ENCODE results near the gene MC1R.
"Not testable (repeated sequence)": the region's sequence is repeated elsewhere in the genome, so short reads cannot be mapped to it uniquely, and the experiment has no call there.

The MC1R gene

GRCh38 chr16:89918453-89919347, at the start of gene MC1R:
Gene MC1R (plus strand): TSS chr16:89918862. CDS start chr16:89919259, 397 bp downstream.
- peak; percentile 54 for DNase-seq

DNA sequence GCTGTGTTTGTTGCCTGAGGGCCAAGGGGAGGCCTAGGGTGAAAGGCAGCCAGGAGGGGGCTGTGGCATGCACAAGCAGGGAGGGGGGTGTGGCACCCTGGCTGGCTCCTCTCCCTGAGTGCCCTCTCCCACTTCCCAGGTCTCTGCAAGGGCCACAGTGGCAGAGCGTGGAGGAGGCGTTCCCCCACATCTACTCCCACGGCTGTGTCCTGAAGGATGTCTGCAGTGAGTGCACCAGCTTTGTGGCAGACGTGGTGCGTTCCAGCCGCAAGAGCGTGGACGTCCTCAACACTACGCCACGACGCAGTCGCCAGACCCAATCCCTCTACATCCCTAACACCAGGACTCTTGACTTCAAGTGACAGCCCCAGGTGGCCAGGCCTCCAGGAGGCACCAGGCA, 48.8 kb upstream of the MC1R start:
- no peak for DNase-seq

DNA sequence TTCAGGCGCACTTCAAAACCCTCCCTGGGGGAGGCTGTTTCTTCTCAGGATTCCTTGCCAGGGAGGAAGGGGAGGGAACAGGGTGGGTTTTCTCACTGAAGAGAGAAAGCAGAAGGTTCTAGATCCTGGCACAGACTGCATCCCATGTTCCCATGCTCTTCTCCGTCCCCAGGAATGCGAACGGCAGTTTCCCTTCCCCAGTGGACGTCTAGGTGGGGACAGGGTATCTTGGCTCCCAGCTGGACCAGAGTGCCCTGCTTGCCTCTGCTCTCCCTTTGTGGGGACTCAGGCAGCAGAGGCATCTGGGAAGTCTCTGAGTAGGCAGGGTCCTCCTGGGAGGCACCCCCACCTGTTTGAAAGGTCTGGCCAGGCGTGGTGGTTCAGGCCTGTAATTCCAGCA, 48.2 kb upstream of the MC1R start:
- no peak for DNase-seq

DNA sequence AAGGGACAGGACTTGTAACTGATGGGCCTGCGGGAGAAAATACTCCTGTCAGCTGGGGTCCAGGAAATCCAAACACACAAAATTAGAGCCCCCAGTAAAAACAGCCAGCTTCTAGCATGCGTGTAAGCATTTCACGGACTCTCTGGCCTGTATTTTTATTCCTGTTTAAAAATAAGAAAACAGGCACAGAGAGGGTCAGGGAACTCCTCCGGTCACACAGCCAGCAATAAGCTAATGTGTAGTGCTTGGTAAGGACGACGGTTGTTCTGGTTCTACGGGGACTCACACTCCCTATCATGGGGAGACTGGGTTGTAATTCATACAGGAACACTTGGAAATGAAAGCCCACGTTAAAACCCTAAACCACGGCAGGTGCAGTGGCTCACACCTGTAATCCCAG, 46.8 kb upstream of the MC1R start:
- DNase-seq: no peak

DNA sequence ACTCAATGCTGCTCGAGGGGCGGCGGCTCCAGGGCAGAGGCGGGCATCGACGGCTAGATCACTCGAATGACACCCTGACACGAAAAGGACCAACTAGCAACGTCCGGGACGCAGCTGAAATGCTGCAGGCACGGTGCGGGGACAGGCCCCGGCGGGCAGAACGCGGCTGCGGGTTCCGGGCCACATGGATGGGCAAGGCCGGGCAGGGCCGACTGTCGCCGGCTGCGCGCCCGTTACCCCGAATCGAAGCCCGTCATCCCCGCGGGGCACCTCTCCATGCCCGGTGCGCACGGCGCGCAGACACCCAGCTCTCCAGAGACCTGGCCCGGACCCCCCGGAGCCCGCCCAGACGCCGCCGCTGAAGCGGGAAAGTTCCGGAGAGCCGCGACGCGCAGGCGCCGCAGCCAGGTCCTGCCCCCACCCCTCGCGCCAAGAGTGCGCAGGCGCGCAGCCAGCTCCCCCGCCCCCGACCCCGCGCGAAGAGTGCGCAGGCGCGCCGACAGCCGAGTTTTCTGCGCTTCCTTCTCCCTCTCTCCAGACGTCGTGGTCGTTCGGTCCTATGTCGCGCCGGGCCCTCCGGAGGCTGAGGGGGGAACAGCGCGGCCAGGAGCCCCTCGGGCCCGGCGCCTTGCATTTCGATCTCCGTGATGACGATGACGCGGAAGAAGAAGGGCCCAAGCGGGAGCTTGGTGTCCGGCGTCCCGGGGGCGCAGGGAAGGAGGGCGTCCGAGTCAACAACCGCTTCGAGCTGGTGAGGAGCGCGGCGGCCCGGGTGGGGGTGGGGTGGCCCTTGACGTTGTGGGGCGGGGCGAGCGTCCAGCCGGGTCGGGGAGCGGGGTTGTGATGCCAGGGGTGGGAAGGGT, 45.3 kb upstream of the MC1R start, which contains the start of gene TCF25:
Gene TCF25 (plus strand): TSS at position 484 of the 863 bp plus-strand sequence. CDS start 76 bp downstream, at position 560.
- peak; percentile 93 for DNase-seq

GRCh38 chr16:89873972-89874689, 44.5 kb upstream of the MC1R start:
- peak; percentile 98 for DNase-seq

GRCh38 chr16:89879123-89879522, 39.5 kb upstream of the MC1R start:
- not testable (repeated sequence) for DNase-seq

- DNase-seq: no peak
Observed at GRCh38 chr16:89880477-89881367, 37.9 kb upstream of the MC1R start.

DNA sequence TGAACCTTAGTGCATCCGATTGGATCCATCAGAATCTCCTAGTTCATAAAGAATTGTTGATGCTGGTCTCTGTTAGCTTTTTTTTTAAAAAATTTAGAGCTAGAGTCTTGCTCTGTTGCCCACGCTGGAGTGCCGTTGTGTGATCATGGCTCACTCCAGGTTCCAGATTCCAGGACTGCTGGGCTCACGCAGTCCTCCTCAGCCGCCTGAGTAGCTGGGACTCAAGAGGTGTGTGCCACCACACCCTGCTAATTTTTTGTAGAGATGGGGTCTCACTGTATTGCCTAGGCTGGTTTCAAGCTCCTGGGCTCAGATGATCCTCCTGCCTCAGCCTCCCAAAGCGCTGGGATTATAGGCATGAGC, 37.3 kb upstream of the MC1R start:
- DNase-seq: no peak

DNA sequence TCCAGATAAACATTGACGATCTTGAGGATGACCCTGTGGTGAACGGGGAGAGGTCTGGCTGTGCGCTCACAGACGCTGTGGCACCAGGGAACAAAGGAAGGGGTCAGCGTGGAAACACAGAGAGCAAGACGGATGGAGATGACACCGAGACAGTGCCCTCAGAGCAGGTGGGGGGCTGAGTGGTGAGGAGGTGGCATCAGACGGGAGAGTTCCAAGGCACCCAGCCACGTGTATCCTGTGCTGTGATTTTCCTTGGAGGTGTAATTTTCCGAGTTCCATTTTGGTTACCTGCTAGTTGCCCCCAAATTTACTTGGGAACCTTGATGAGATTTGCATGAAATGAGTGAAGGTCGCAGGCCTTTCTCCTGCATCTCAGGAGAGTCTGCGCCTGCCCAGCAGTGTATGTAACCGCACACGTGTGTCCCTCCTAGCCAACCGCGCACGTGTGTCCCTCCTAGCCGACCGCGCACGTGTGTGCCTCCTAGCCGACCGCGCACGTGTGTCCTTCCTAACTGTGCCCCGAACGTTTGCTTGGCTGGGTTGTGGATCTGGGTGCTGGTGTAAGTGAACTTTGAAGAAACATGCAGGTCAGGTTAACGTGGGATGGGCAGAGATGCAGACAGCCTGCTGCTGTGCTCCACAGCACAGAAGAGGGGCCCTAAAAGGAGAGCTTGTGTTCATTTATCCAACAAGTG, 35.2 kb upstream of the MC1R start:
- DNase-seq: no peak

DNA sequence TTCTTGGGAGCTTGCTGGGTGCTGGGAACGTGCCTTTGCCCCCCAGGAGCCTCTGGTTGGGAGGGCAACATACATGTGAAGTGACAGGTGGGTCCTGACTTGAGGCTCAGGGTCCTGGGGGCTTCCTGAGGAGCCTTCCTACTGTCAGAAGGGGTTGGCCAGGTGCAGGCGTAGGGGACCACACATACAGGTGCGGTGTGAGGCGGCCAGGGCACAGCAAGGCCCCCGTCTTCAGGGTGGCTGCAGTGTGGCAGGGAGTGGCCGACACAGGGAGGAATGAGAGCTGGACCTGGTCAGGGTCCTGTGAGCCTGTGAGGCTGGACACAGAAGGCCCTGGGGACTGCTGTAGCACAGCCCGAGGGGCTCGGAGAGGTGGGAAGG, 34.6 kb upstream of the MC1R start:
- no peak for DNase-seq

- no peak for DNase-seq
Observed at GRCh38 chr16:89887243-89887642, 31.4 kb upstream of the MC1R start.

- peak; percentile 54 for DNase-seq
Observed at GRCh38 chr16:89890200-89890599, 28.5 kb upstream of the MC1R start.

- no peak for DNase-seq
Observed at GRCh38 chr16:89890886-89891657, 27.6 kb upstream of the MC1R start.

GRCh38 chr16:89892055-89892630, 26.5 kb upstream of the MC1R start:
- no peak for DNase-seq

DNA sequence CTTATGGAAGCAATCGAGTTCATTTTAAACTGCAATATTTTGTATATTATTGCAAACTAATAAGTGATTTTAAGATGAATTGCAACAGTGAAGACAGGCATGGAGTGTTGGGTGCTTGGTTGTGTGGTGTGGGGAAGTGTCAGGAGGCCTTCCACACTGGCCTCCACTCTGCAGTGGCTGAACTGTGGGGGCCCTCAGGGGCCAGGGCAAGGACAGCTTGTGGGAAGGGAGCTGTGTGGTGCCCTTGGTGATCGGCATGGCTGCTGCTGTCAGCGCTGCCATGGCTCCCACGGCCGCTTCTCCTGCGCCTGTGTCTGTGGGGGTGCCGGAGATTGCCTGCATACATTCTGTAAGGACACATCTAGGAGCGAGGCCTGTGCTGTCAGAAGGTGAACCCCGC, 26.0 kb upstream of the MC1R start:
- DNase-seq: no peak

DNA sequence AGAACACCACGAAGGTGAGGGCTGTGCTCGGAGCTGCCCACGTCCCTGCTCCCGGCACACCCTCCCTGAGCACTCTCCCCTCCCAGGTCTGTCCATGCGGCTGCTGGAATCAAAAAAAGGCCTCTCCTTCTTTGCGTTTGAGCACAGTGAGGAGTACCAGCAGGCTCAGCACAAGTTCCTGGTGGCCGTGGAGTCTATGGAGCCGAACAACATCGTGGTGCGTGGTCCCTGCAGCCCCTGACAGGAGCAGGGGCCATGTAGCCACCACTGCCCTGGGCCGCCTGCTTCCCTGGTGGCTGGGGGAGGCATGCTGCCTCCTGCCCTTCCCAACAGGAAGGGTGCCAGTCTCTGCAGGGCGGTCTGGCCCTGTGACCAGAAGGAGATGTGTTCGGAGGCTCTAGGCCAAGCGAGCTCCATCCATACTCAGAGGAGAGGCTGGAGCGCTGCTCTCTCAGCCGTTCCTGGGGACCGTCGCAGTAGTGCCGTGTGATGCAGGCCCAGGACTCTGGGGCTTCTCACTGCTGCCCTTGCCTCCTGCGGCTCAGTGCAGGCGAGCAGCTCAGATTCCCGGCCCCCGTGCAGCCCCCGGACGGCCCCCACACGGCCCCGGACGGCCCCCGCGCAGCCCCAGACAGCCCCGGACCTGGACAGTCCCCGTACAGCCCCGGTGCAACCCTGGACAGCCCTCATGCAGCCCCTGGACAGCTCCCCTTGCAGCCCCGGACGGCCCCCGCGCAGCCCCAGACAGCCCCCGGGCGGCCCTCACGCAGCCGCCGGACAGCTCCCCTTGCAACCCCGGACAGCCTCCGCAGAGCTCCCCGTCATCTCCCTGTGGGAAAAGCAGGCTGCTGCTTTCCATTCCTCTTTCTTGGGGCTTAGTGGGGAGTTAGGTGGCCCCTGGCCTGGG, 24.8 kb upstream of the MC1R start:
- DNase-seq: no peak

DNA sequence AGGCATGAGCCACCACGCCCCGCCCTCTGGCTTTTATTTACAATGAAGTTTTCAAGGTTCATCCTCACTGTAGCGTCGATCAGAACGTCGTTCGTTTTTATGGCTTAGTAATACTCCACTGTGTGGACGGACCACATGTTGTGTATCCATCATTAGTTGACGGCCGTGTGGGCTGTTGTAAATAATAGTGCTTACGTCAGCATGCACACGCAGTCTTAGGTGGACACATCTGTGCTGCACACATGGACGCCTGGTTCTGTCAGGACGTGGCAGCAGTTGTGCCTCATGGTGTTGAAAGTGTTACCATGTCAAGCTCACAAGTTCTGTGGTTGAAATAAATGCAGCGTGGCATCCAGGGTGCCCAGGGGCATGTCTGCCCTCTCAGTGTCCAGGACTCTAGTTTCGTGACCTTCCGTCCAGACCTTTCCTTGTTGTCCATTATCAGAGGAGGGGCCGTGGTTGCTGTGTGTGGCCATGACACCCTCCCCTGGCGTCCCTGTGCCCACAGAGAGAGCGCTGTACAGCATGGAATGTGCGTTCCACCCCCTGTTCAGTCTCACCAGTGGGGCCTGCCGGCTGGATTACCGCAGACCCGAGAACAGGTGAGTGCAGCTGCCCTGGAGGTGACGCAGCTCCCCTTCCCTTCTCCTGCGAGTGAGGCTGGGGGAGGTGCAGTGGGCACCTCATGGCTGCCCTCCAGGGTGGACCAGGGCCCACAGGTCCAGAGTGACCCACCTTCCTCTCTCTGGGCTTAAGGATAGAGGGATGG, 23.0 kb upstream of the MC1R start:
- no peak for DNase-seq

All from activated CD4-positive, alpha-beta T cell treated with anti-CD3 and anti-CD28 coated beads, Interleukin-10, Interleukin-2, amounts not matched to agents 100 ng/mL and 50 ng/mL, durations not matched to agents 16 hours and 8 hours (primary cell).